Stimulated activated CD8-positive, alpha-beta memory T cell treated with anti-CD3 and anti-CD28 coated beads, Interleukin-15, amount 100 ng/mL, for 4 hours (primary cell): Measurements from ENCODE around the gene ADGRV1.
A peak's percentile ranks its signal among the peaks of the same experiment; 100 is the strongest.
"Not testable (repeated sequence)": the region's sequence is repeated elsewhere in the genome, so short reads cannot be mapped to it uniquely, and the experiment has no call there.

ENCODE experiments used
- DNase-seq, 2 donors: peaks; one replicate each; pipeline ENCODE4 v3.0.0-alpha.2; 2020; ENCODE audit warnings: low read depth in 2 of 2

ADGRV1 gene

DNA sequence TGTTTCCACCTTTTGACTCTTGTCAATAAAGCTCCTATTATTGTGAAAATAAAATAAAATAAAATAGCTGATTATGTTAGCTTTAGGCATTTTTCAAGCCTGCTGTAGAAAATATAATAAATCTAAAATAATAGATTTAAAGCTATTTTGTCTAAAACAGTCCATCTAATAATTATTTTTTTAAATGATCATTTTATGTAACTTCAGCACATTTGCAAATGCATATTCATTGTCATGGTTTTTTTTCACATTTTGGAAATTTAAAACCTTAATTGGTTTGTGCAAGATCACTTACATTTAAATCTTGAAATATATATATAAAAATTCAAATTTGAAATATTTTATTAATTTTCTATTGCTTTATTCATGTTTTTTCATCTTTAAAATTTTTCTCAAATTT lies 159.8 kb downstream of the ADGRV1 start:
- no peak for DNase-seq

DNA sequence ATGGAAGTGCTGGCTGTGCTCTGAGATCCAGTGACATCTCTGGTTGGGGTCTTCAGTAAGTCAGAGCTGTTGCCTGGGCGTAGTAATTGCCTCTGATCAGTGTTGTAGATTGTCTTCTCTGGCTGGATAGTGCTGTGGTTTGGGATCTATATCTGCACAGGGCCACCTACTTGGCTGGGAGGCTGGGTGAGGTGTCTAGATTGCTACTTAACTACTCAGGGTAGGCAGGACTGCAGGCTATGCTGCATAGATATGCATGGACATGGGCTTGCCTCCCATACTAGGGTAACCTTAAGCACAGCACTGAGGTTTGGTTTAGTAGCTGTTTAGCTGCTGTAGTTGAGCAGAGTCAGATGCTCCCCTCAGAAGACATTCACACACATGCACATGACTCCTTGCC lies 181.0 kb downstream of the ADGRV1 start:
- no peak for DNase-seq

DNA sequence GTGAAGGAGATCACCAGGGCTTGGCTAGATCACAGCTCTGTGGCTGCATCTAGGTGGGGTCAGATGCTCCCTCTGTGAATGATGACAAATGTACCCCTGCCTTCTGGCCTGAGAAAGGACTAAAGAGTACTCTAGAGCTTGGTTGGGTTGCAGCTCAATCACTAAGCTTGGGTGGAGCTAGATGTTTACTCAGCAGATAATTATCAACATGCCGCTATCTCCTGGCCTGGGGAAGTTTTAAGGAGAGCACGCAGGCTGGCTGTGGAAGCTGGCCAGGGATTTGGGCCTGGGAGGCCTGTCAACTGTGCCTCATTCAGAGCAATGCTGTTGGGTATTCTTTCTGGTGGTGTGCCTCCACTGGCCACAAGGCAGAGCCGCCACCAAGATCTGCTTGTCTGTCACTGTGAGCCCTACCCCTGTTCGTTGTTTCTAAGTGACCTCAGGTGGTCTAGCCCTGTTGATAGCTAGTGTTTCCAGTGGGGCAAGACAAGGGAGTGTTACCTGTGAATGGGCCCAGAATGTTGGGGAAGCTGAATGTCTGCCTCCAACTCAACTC lies 181.7 kb downstream of the ADGRV1 start:
- DNase-seq, result no peak

DNA sequence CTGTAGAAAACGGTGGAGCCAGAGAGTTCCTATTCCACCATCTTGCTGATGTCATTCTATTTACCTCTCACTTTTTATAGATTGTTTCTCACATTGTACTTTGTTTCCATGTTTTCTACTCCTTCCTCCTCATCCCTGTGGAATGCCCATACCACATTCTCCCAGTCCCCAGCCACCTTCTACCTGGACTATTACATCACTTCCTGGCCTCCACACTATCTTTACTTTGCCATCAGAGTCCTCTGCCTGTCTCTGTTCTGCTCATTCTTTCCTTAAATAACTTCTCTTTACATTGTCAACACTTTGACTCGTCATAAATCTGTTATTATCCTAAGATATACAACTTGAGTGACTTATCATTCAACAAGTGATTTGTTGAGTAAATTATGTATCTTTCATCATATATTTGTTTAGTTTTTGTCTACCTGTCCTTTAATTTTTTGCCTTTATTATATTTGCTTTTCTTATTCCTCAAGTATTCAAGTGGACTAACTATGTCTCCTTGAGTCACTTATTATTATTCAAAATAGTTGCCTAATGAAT lies 182.5 kb downstream of the ADGRV1 start:
- no peak for DNase-seq

DNA sequence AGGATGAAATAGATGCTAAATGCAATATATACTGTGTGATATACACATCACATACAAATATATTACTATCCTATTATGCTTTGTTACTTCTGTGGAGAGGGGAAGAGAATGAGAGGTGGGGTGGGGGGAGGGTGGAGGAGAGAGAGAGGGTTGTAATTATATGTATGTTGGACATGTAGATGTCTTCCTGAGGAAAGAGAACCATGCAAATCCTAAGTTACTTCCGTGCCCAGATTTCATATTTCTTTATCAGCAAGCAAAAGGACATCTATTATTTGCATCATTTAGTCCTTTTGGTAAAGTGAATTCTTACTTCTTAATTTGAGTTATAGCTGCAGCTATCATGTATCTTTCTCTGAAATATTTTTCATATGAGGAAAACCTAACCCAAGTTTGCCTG lies 187.5 kb downstream of the ADGRV1 start:
- DNase-seq, result no peak

DNA sequence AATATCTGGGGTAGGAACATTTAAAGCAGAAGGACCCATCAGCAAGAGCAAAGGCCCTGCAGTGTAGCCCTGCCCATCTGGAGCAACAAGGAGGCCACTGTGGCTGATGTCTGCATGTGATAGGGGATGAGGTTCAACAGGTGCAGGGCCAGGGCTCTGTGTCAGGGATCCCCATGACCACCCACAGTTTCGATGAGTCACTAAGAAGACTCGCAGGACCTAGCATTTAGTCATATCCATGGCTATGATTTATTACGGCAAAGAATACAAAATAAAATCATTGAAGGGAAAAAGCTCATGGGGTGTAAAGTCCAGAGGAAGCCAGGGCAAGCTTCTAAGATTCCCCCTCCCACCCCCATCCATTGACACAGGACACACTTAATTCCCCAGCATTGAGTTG lies 188.6 kb downstream of the ADGRV1 start:
- DNase-seq, result no peak

DNA sequence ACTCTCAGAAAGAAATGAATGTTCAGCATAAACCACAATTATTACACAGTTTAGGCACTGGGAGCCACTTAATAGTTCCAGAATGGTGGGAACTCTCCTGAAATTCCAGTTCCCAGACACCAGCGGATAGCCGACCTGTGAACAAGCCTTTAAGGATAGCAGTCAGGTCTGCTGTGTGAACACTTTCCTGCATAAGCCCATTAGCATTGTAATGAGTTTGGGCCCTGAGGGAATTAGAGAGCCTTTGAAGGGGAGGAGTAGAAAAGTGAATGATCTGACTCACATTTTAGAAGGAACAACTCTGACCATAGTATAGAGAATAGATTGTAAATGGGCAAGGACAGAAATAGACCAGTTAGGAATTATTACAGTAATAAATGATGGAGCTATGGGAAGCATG lies 189.1 kb downstream of the ADGRV1 start:
- DNase-seq, result no peak

DNA sequence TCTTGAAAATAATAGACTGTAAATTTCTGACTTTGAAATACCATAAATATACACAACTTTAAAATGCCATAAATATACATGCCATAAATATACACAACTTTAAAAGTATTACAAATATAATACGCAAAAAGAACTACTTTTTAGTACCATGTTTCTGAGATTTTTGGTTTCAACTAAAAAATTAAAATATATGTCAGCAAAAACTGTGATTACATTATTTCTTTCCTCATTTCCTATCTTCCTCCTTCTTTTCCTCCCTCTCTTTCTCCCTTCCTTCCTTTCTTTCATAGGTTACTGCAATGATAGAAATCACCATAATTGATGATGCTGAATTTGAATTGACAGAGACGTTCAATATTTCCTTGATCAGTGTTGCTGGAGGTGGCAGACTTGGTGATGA lies 200.5 kb downstream of the ADGRV1 start:
- DNase-seq, result no peak

DNA sequence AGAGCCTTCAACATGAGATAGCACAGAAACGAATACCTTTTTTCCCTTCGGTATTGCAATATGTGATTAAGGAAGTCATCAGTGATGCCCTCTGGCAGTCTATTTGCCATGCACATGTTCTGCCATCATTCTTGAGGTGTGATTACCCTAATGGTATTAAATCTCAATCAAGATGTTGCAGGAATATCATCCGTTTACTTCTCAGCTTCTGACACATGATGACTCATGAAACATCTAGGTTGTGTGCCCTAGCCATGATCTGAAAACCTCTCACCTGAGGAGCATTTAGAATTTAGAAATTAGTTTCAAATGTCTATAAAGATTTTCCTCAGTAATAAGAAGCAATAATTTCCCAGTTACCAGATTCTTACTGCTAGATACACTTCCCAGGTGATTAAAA lies 209.1 kb downstream of the ADGRV1 start:
- no peak for DNase-seq

DNA sequence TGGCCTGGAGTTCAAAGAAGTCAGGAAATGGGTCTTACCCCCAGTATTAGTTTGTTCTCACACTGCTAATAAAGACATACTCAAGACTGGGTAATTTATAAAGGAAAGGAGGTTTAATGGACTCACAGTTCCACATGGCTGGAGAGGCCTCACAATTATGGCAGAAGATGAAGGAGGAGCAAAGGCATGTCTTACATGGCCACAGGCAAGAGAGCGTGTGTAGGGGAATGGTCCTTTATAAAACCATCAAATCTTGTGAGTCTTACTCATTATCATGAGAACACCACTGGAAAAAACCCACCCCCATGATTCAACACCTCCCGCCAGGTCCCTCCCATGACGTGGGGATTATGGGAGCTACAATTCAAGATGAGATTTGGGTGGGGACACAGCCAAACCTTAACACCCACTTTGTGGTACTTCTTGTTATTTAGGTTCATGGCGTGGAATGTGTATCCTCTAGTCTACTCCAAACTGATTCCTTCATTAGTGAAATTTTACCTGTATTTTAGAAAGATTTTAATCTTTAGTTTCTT lies 211.5 kb downstream of the ADGRV1 start:
- DNase-seq, result not testable (repeated sequence)

DNA sequence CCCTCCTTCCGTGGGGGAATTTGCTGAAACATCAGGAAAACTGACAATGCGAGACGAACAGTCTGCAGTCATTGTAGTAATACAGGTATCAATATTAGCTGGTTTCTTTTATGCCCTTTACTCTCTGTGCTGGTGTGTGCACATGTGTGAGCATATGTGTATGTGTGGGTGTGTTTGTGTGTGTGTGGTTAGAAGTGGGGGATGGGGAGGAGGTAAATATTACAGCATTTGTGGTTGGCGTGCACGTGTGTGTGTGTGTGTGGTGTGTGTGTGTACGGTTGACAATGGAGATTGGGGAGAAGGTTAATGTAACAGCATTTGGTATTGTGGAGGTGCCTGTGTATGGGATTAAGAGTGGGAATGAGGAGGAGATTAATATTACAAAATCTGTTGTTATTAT lies 219.4 kb downstream of the ADGRV1 start:
- no peak for DNase-seq

DNA sequence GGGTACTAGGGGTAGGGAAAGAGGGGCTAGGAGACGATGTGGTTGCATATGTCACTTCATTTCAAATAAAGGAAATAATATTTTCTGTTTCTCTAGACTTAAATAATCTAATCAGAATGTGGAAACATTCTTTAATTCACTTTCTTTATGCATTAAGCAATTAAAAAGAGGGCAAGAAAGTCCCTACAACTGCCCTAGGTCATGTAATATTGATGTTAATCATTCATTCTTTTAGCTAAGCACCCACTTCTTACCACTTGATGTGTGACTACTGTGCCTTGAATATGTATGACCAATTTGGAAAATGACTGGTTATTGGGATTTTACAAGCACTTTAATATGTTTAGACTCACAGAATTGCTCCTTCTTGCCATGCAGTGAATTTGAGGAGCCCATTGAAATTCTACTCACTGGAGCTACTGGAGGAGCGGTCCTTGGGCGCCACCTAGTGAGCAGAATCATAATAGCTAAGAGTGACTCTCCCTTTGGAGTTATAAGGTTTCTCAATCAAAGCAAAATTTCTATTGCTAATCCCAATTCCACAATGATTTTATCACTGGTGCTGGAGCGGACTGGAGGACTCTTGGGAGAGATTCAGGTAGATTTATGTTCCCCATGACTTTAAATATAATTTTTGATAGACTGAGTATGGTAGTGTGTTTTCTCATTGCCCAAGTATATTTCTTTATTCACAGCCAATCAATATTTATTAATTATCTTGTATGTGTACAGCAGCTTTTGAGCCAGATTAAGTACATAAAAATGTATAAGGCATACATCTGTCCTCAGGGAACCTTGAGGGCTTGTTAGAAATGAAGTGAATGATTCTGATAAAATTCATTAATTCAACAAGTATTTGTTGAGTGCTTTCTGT lies 225.1 kb downstream of the ADGRV1 start:
- peak in 1 of 2 donors; percentile 34 for DNase-seq

DNA sequence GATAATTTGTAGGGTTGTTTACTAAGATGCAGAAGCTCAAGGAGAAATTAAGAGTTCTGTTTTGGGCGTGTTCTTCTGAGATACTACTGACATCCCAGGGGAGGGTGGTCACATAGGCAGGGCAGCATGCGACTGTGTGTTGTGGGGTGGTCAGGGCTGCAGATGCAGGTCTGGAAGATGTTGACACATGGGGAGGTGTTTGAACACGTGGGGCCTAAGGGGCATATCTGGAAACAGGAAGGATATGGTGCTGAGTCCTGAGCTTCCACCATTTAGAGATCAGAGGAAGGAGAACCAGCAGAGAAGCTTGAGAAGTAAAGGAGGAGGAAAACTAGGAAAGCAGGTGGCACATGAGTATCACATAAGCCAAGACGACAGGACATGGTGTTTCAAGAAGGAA lies 228.2 kb downstream of the ADGRV1 start:
- no peak for DNase-seq

DNA sequence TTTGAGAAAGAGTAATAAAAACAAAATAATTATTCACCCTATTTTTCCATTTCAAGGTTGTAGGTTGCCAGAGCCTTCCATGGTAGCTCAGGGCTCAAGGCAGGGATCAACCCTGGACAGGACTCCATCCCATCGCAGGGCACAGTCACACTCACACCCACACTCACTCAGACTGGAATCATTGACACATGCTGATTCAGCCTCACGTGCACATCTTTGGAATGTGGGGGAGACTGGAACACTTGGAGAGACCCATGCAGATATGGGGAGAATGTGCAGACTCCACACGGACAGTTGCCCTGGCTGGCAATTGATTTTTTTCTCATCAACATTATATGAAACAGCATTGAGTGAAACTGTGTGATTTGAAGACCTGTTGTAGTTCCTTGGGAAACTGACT lies 234.1 kb downstream of the ADGRV1 start:
- no peak for DNase-seq

DNA sequence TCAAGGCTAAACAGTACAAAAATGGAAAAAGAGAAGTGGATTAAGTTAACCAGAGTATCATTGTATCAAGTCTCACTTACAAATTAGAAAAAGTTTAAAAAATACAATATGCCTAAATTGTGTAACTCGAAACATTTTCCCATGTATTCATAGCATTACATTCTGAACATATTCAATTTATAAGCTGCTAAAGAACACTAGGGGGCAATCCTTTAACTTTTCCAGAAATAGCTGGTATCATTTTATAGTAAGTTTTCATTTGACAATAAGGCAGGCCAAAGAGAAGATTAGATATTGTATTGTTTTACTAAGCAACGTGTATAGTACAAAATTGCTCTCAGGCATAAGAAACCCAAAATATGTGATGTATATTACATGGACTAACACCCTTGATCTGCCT lies 234.6 kb downstream of the ADGRV1 start:
- DNase-seq, result no peak

DNA sequence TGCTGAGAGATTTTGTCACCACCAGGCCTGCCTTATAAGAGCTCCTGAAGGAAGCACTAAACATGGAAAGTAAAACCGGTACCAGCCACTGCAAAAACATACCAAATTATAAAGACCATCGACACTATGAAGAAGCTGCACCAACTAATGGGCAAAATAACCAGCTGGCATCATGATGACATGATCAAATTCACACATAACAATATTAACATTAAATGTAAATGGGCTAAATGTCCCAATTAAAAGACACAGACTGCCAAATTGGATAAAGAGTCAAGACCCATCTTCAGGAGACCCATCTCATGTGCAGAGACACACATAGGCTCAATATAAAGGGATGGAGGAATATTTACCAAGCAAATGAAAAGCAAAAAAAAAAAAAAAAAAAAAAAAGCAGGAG lies 238.3 kb downstream of the ADGRV1 start:
- DNase-seq, result not testable (repeated sequence)

DNA sequence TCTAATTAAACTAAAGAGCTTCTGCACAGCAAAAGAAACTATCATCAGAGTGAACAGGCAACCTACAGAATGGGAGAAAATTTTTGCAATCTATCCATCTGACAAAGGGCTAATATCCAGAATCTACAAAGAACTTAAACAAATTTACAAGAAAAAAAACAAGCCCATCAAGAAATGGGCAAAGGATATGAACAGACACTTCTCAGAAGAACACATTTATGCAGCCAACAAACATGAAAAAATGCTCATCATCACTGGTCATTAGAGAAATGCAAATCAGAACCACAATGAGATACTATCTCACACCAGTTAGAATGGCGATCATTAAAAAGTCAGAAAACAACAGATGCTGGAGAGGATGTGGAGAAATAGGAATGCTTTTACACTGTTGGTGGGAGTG lies 241.5 kb downstream of the ADGRV1 start:
- DNase-seq, result not testable (repeated sequence)

DNA sequence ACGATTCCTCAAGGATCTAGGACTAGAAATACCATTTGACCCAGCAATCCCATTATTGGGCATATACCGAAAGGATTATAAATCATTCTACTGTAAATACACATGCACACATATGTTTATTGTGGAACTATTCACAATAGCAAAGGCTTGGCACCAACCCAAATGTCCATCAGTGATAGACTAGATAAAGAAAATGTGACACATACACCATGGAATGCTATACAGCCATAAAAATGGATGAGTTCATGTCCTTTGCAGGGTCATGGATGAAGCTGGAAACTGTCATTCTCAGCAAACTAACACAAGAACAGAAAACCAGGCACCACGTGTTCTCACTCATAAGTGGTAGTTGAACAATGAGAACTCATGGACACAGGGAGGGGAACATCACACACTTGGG lies 241.9 kb downstream of the ADGRV1 start:
- not testable (repeated sequence) for DNase-seq

DNA sequence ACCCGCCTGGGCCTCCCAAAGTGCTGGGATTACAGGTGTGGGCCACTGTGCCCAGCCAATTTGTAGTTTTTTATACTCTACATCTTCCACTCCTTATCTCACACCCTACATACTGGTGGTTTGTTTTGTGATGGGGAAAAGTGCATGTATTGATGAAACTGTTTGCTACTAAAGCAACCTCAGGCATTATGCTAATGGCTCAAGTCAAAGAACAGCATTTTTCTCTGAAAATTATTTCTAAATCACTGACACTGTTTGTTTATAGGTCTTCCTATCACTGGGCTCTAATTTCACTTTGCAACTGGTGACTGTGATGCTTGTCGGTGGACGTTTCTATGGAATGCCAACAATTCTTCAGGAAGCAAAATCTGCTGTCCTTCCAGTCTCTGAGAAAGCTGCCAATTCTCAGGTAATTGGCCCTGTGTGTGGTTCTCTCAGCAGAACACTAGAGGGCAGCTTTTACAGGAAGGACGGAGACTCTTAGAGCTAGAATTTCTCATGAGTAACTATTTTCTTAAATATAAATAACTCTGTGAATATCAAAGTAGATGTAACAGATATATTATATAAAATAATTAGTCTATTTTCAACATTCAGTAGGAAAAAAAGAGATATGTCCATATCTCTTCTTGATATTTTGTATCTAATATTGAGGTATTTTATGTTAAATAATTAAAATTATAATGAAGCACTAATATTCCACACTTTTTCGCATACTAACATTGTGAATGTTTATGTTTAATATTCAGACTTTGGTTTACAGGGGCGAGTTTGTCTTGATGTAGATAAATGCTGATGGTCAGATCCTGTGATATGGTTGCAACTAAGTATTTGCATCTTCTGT lies 244.1 kb downstream of the ADGRV1 start:
- no peak for DNase-seq

DNA sequence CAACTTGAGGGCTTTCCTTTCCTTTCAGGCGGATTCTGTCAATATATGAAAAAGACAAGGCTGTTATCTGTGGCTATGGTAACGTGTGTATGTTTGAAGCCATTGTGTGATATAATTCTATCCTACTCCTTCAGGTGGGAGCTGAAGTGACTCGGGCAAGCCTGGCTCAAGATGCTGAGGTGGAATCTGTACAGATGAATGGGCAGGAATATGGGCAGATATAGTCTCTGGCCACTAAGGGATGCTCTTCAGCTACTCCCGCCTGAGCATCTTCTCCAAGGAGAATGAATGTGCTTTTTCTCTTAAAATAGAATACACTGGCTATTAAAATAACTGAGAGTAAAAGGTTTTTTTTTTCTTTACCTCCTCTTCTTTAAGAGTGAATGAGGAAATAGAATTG lies 244.8 kb downstream of the ADGRV1 start:
- DNase-seq, result no peak

DNA sequence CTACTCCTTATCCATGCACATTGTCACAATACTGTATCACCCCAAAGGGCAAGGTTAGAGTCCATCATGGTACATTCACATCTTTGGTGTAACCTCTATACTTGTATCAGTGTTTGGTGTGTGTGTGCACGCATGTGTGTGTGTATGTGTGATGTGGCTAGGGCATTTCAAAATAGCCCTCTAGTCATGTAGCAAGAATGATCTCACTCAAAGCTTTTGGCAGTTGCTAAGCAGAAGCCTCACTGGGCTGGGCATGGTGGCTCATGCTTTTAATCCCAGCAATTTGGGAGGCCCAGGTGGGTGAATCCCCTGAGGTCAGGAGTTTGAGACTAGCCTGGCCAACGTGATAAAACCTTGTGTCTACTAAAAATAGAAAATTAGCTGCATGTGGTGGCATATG lies 245.3 kb downstream of the ADGRV1 start:
- no peak for DNase-seq

DNA sequence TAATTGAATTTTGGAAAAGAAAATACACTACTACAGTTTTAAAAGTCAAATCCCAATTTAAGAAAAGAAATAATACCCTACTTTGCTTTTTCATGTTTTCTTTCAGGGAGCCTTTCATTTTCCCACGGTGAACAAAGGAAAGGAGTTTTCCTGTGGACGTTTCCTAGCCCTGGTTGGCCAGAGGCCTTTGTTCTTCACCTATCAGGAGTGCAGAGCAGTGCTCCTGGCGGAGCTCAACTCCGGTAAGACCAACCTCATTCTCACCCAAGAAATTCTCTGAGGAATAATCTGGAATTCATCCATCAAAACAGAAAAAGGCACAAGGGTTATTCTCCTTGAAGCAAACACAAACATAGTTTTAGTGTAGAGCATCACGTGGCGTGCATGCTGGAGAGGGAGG lies 248.9 kb downstream of the ADGRV1 start:
- no peak for DNase-seq
